Kidney tubule cell (primary cell): Measurements from ENCODE around the gene PPIA.
"Not testable (repeated sequence)": the region's sequence is repeated elsewhere in the genome, so short reads cannot be mapped to it uniquely, and the experiment has no call there.

Source experiments
- DNase-seq: peaks from one replicate; pipeline ENCODE4 v3.0.0-alpha.2; 2018; ENCODE audit warnings: low spot score

Gene PPIA

DNA sequence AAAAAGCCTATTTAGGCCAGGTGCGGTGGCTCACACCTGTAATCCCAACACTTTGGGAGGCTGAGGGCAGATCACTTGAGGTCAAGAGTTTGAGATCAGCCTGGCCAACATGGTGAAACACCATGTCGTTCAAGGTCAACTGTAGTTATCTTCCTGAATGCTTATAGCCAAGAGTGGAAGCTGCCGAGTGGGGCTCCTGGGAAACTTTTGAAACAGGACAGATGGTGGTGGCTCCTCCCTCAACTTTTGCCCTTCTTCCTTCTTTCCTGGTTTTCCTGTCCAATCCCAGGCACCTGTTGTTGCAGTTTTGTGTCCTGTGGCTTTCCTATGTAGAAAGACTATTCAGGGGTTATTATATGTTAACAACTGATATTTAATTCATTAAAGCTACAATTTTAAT lies 8.7 kb upstream of the PPIA start:
- DNase-seq = no peak

GRCh38 chr7:44789990-44790389 lies 6.5 kb upstream of the PPIA start:
- no peak for DNase-seq

- peak; percentile 28 for DNase-seq
Observed at GRCh38 chr7:44791278-44792219, 4.9 kb upstream of the PPIA start.

DNA sequence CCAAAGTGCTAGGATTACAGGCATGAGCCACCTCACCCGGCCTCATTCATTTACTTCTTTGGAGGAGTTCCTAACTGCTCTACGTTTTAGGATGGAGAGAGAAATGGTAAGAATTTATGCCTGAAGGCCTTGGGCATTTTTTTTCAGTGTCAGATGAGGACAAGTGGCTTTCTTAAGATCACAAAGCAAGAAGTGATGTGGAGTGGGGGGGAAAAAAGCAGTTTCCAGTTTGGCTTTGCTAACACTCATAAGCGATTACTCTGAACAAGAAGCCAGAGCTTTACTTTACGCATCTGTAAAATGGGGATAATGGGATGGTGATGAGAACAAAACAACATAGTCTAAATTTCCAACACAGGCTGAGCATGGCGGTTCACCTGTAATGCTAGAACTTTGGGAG lies 2.6 kb upstream of the PPIA start:
- no peak for DNase-seq

GRCh38 chr7:44794331-44794730 lies 2.1 kb upstream of the PPIA start:
- no peak for DNase-seq

GRCh38 chr7:44796034-44796503 lies 412 bp upstream of the PPIA start:
- peak; percentile 78 for DNase-seq

GRCh38 chr7:44797329-44798258 lies 1.1 kb downstream of the PPIA start:
- DNase-seq = peak; percentile 91

GRCh38 chr7:44798649-44799305 lies 2.3 kb downstream of the PPIA start:
- DNase-seq = no peak

GRCh38 chr7:44799939-44800338 lies 3.5 kb downstream of the PPIA start:
- no peak for DNase-seq

DNA sequence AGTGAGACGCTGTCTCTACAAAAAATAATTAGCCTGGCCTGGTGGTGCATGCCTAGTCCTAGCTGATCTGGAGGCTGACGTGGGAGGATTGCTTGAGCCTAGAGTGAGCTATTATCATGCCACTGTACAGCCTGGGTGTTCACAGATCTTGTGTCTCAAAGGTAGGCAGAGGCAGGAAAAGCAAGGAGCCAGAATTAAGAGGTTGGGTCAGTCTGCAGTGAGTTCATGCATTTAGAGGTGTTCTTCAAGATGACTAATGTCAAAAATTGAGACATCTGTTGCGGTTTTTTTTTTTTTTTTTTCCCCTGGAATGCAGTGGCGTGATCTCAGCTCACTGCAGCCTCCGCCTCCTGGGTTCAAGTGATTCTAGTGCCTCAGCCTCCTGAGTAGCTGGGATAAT lies 5.4 kb downstream of the PPIA start:
- no peak for DNase-seq

- DNase-seq = no peak
Observed at GRCh38 chr7:44802418-44803025, 6.0 kb downstream of the PPIA start.

- not testable (repeated sequence) for DNase-seq
Observed at GRCh38 chr7:44803828-44804519, 7.5 kb downstream of the PPIA start.

- no peak for DNase-seq
Observed at GRCh38 chr7:44805950-44806349, 9.5 kb downstream of the PPIA start.

DNA sequence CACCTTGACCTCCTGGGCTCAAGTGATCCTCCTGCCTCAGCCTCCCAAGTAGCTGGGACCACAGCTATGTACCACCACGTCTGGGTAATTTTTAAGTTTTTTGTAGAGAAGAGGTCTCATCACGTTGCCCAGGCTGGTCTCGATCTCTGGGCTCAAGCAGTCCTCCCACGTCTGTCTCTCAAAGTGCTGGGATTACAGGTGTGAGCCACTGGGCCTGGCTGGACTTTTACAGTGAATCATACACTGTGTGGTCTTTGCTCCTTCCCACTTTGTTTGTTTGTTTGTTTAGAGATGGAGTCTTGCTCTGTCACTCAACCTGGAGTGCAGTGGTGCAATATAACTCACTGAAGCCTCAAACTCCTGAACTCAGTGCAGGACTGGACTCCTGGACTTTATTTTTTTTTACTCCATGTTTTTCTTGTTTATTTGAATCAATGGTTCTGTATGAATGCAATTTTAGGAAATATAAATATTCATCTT lies 12.5 kb downstream of the PPIA start:
- DNase-seq = no peak

DNA sequence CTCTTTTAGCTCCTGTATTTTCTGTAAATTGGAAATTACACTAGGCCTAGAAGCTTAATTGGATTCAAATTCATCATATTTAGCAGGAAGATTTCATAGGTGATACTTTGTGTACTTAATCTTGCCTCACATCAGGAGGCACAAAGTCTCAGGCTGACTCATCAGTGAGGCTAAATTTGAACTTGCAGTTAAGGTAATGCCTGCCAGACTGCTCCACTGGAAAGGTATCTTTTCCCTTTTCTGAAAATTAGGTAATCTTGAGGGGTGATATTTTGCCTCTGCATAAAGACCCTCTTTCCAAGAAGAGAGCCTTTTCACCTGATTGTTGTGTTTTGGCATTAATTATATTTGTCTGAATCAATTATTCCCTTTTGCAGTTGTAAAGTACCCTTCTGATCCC lies 14.6 kb downstream of the PPIA start:
- DNase-seq = peak; percentile 44

DNA sequence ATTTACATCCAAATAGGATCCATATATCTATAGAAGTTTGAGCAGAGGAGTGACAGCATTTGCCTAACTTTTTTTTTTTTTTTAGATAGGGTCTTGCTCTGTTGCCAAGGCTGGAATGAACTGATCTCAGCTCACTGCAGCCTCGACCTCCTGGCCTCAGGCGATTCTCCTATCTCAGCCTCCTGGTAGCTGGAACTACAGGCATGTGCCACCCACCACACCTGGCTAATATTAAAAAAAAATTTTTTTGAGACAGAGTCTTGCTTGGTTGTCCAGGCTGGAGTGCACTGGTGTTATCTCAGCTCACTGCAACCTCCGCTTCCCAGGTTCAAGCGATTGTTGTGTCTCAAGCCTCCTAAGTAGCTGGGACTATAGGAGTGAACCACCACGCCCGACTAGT lies 15.1 kb downstream of the PPIA start:
- no peak for DNase-seq

GRCh38 chr7:44814919-44815318 lies 18.4 kb downstream of the PPIA start:
- DNase-seq = no peak

DNA sequence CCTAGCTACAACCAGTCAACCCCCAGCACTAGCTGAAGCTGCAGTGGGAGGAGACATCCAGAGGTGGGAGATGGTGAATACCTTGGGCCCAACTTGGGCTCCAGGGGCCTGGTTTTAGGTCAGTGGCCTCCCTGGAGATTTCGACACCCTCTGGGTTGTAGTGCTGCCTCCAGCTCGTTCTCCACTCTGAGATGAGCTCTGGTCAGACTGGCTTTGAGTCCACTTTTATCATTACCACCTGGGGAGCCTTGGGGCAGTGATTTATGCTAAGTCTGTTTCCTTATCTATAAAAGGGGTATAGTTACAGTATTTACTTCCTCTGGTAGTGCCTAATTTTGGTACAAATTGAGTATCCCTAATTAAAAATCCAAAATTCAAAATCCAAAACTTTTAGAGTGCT lies 22.8 kb downstream of the PPIA start:
- no peak for DNase-seq

GRCh38 chr7:44823255-44823781 lies 26.8 kb downstream of the PPIA start:
- no peak for DNase-seq

DNA sequence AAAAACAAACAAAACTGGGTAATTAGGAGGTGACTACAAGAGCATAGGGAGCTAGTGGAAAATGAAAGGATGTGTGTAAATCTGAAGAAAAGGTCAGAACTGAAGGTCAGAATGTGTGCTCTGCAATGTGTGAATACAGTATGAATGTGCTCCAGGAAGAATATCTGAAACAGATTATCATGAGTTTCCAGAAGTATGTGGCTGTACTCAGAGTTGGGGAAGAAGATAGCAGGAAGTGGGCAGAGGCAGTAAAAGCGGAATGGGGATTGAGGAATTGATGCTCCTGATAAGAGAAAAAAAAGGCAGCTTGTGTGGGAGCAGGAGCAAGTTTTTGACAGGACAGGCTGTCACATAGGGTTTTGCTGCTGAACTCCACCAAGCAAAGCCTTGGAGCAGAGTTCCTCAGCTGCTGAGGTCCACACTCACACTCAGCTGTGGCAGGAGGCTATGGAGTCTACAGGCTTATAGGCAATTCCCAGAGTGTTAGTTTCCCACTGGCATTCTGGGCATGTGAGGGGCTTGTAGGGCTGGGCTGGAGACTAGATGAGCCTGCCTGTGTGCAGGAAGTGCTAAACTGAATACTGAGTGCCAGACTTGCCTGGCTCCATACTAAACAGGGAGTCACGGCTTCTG lies 28.5 kb downstream of the PPIA start:
- no peak for DNase-seq
